Glutamatergic neuron (in vitro differentiated cells): ENCODE measurements around the gene ZNF267. TPM values are rescaled to one million over a fixed set of nuclear protein-coding genes. Genes with fewer than 3 reads are reported as not detected.
A peak's percentile ranks its signal among the peaks of the same experiment; 100 is the strongest.

Source experiments
- DNase-seq: peaks from one replicate; pipeline ENCODE4 v3.0.0; 2022
- H3K27ac Mint-ChIP-seq: one replicate; pipeline ENCODE4 v1.8.0; 2020; ENCODE audit warnings: mild to moderate bottlenecking, mixed read lengths, inconsistent platforms; ENCODE audit not compliant: unreplicated experiment
- H3K27me3 Mint-ChIP-seq: one replicate; pipeline ENCODE4 v1.8.0; 2020; ENCODE audit warnings: mild to moderate bottlenecking, moderate library complexity, mixed read lengths, inconsistent platforms; ENCODE audit not compliant: unreplicated experiment
- H3K36me3 Mint-ChIP-seq: one replicate; pipeline ENCODE4 v1.8.0; 2020; ENCODE audit warnings: mild to moderate bottlenecking, mixed read lengths, inconsistent platforms; ENCODE audit not compliant: unreplicated experiment
- H3K4me1 Mint-ChIP-seq: one replicate; pipeline ENCODE4 v1.8.0; 2020; ENCODE audit warnings: mild to moderate bottlenecking, low read depth, mixed read lengths, inconsistent platforms; ENCODE audit not compliant: unreplicated experiment
- H3K4me3 Mint-ChIP-seq: one replicate; pipeline ENCODE4 v1.8.0; 2020; ENCODE audit warnings: mild to moderate bottlenecking, mixed read lengths, inconsistent platforms; ENCODE audit not compliant: unreplicated experiment
- H3K9me3 Mint-ChIP-seq: one replicate; pipeline ENCODE4 v1.8.0; 2020; ENCODE audit warnings: mild to moderate bottlenecking, moderate library complexity, mixed read lengths, inconsistent platforms; ENCODE audit not compliant: unreplicated experiment
- total RNA-seq: library from RNA; stranded (reverse); fragmentation: NEBNext Ultra II Directional; extraction: Animal tissue kit (Norgen Biotek cat#: 25700); gene quantifications from one replicate; pipeline ENCODE4 v1.2.1, GENCODE V29; 2021; ENCODE audit not compliant: unreplicated experiment
- TF ChIP-seq, protein P1 (sequence below): fragments of 200-600 bp; sonication (generic); IDR thresholded peaks from one replicate; pipeline ENCODE4 v1.5.0; 2021; ENCODE audit not compliant: partially characterized antibody, unreplicated experiment

The ZNF267 gene
- total RNA-seq, 1 donor from 2014 or later, result 10.0 TPM

- Mint-ChIP-seq H3K27me3 (no peaks in the 10 kb centered on the region), H3K27ac (no peak overlapping the region), H3K9me3 (peaks cover 4% of the 10 kb centered on the region), H3K4me3 (no peak overlapping the region), H3K36me3 (peaks cover 4% of the 10 kb centered on the region), H3K4me1 (no peaks in the 10 kb centered on the region)
- DNase-seq, result no peak
- TF ChIP-seq, protein P1, sequence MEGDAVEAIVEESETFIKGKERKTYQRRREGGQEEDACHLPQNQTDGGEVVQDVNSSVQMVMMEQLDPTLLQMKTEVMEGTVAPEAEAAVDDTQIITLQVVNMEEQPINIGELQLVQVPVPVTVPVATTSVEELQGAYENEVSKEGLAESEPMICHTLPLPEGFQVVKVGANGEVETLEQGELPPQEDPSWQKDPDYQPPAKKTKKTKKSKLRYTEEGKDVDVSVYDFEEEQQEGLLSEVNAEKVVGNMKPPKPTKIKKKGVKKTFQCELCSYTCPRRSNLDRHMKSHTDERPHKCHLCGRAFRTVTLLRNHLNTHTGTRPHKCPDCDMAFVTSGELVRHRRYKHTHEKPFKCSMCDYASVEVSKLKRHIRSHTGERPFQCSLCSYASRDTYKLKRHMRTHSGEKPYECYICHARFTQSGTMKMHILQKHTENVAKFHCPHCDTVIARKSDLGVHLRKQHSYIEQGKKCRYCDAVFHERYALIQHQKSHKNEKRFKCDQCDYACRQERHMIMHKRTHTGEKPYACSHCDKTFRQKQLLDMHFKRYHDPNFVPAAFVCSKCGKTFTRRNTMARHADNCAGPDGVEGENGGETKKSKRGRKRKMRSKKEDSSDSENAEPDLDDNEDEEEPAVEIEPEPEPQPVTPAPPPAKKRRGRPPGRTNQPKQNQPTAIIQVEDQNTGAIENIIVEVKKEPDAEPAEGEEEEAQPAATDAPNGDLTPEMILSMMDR, result no peak
Observed at GRCh38 chr16:31860508-31860907, 13.1 kb upstream of the ZNF267 start.

- Mint-ChIP-seq H3K27me3 (no peaks in the 10 kb centered on the region), H3K4me1 (no peaks in the 10 kb centered on the region), H3K36me3 (peaks cover 4% of the 10 kb centered on the region), H3K27ac (no peak overlapping the region), H3K9me3 (peaks cover 7% of the 10 kb centered on the region), H3K4me3 (no peak overlapping the region)
- TF ChIP-seq, protein P1, result no peak
- no peak for DNase-seq
Observed at GRCh38 chr16:31861455-31861854, 12.2 kb upstream of the ZNF267 start.

GRCh38 chr16:31862761-31863160, 10.8 kb upstream of the ZNF267 start:
- H3K36me3 Mint-ChIP-seq, result peaks cover 4% of the 10 kb centered on the region
- TF ChIP-seq, protein P1, result no peak
- no peaks in the 10 kb centered on the region for H3K4me1 Mint-ChIP-seq
- DNase-seq, result no peak
- H3K9me3 Mint-ChIP-seq, result peaks cover 7% of the 10 kb centered on the region
- H3K27me3 Mint-ChIP-seq, result no peaks in the 10 kb centered on the region
- no peak overlapping the region for H3K4me3 Mint-ChIP-seq
- H3K27ac Mint-ChIP-seq, result no peak overlapping the region

DNA sequence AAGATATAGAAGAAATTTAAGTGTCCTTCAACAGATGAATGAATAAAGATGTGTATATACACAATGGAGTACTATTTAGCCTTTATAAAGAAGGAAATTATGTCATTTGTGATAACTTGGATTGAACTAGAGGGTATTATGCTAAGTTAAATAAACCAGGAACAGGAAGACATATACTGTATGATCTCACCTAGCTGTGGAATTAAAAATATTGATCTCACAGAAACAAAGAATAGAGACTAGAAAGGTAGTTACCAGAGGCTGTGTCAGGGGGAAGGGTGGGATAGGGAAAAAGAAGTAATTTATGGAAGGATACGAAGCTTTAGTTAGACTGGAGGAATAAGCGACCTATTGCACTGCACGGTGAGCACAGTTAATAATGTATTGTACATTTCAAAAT, 5.4 kb upstream of the ZNF267 start:
- no peaks in the 10 kb centered on the region for H3K36me3 Mint-ChIP-seq
- peaks cover 4% of the 10 kb centered on the region for H3K9me3 Mint-ChIP-seq
- no peaks in the 10 kb centered on the region for H3K4me1 Mint-ChIP-seq
- no peak overlapping the region for H3K27ac Mint-ChIP-seq
- peaks cover 3% of the 10 kb centered on the region for H3K27me3 Mint-ChIP-seq
- H3K4me3 Mint-ChIP-seq, result no peak overlapping the region
- DNase-seq, result no peak
- TF ChIP-seq, protein P1, result no peak

- Mint-ChIP-seq H3K27me3 (peaks cover 3% of the 10 kb centered on the region), H3K4me3 (no peak overlapping the region), H3K36me3 (no peaks in the 10 kb centered on the region), H3K9me3 (peaks cover 4% of the 10 kb centered on the region), H3K4me1 (no peaks in the 10 kb centered on the region), H3K27ac (no peak overlapping the region)
- DNase-seq, result peak; percentile 84
- TF ChIP-seq, protein P1, result peak; percentile 89
Observed at GRCh38 chr16:31868691-31869167, 4.9 kb upstream of the ZNF267 start.
